ENCODE results near the gene TEDC2. TPM values are rescaled to one million over a fixed set of nuclear protein-coding genes. Genes with fewer than 3 reads are reported as not detected.

The TEDC2 gene
- polyA plus RNA-seq, 2 of the 4 experiments (the other 2 are of a cell fraction) = 9.5 to 22.6 TPM

DNA sequence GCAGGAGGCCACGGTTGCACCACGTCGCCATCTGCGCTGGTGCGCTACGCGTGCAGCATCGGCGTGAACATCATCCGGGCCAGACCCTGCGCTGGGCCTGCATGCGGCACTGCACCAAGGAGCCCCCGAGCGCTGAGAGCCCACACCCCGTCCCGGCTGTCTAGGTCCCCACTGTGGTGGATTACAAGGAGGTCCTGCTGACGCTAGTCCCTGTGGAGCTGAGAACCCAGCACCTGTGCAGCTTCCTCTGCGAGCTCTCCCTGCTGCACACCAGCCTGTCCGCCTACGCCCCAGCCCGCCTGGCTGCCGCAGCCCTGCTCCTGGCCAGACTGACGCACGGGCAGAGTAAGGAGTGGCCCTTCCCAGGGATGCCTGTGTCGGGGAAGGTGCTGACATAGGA lies 10.8 kb upstream of the TEDC2 start:
- POLR2A ChIA-PET = interaction anchor here (0.6 kb wide), 1 partner anchor 19 kb away, joined by 3 read pairs; no protein-coding TSS in a partner anchor
- Histone ChIP-seq H3K27ac (no peak overlapping the region), H3K4me2 (no peak overlapping the region), H3K4me3 (no peak overlapping the region), H3K9me3 (no peaks in the 10 kb centered on the region), H3K4me1 (peaks cover 4% of the 10 kb centered on the region; the same call in 1 of the 3 replicates)
- FAIRE-seq (no peak), ATAC-seq (no peak), DNase-seq (ENCODE audit: low read depth in 1 of 2, low spot score in 1 of 2) (no peak)
- 94% methylated on average over 19 of the region's 25 CpGs for WGBS (ENCODE audit: missing lambda C conversion rate)
- TF ChIP-seq BHLHE40 (IDR thresholded peaks at IDR 0.05; ENCODE audit: low read depth, low read length) (no peak), HEYL (CRISPR knock-in tag; IDR thresholded peaks at IDR 0.05) (no peak), MAFK (IDR thresholded peaks at IDR 0.05; ENCODE audit: partially characterized antibody) (no peak), RAD21 (conservative IDR thresholded peaks at IDR 0.05 in 1 of 2, IDR thresholded peaks at IDR 0.05 in 1 of 2) (no peak)
- CTCF ChIA-PET = interaction anchor here (0.6 to 1.2 kb wide), 3 partner anchors 26 to 261 kb away, joined by 3 to 4 read pairs (median 4); partner anchors contain the start of gene ABCA3

GRCh38 chr16:2450535-2450934 lies 9.4 kb upstream of the TEDC2 start:
- no peak overlapping the region for H3K4me3 ChIP-seq
- ChIA-PET CTCF (interaction anchor here (0.6 to 1.4 kb wide), 5 partner anchors 11 to 425 kb away, joined by 3 to 4 read pairs (median 3); no protein-coding TSS in a partner anchor), POLR2A (no interaction called here)
- 93% methylated on average over 6 of the region's 8 CpGs for WGBS (ENCODE audit: missing lambda C conversion rate)
- DNase-seq (ENCODE audit: low read depth in 1 of 2, low spot score in 1 of 2) = no peak
- ATAC-seq = no peak
- no peaks in the 10 kb centered on the region for H3K9me3 ChIP-seq
- H3K4me1 ChIP-seq = peaks cover 4% of the 10 kb centered on the region; the same call in 1 of the 3 replicates
- H3K27ac ChIP-seq = no peak overlapping the region
- no peak overlapping the region for H3K4me2 ChIP-seq
- no peak for FAIRE-seq
- TF ChIP-seq HOXA7 (CRISPR knock-in tag; IDR thresholded peaks at IDR 0.05) (no peak), HDAC2 (IDR thresholded peaks at IDR 0.05) (no peak), HEYL (CRISPR knock-in tag; IDR thresholded peaks at IDR 0.05) (no peak), CEBPB (IDR thresholded peaks at IDR 0.05) (no peak), NPAS2 (CRISPR knock-in tag; IDR thresholded peaks at IDR 0.05; ENCODE audit: borderline replicate concordance) (no peak), PHF8 (IDR thresholded peaks at IDR 0.05; ENCODE audit: borderline replicate concordance, low read depth) (no peak), ZFP36 (IDR thresholded peaks at IDR 0.05; ENCODE audit: borderline replicate concordance, partially characterized antibody) (no peak), CTCF (IDR thresholded peaks at IDR 0.05) (no peak), HOXB13 (CRISPR knock-in tag; IDR thresholded peaks at IDR 0.05; ENCODE audit: low read depth) (no peak), SREBF2 (IDR thresholded peaks at IDR 0.05) (no peak), REST (IDR thresholded peaks at IDR 0.05) (no peak), RCOR1 (IDR thresholded peaks at IDR 0.05; ENCODE audit: low read depth, low read length) (no peak), FOSL2 (IDR thresholded peaks at IDR 0.05) (no peak), FOSL2 (CRISPR knock-in tag; IDR thresholded peaks at IDR 0.05) (no peak)

- no peak for ATAC-seq
- POLR2A ChIA-PET = no interaction called here
- no peak for FAIRE-seq
- Histone ChIP-seq H3K4me1 (peaks cover 4% of the 10 kb centered on the region; the same call in 1 of the 3 replicates), H3K4me3 (no peak overlapping the region), H3K27ac (no peak overlapping the region), H3K4me2 (no peak overlapping the region), H3K9me3 (no peaks in the 10 kb centered on the region)
- 96% methylated on average over 18 of the region's 19 CpGs for WGBS (ENCODE audit: missing lambda C conversion rate)
- DNase-seq (ENCODE audit: low read depth in 1 of 2, low spot score in 1 of 2) = no peak
- CTCF ChIA-PET = interaction anchor here (0.6 to 1.4 kb wide), 3 partner anchors 11 to 426 kb away, joined by 3 to 4 read pairs (median 3); no protein-coding TSS in a partner anchor
- TF ChIP-seq JUNB (IDR thresholded peaks at IDR 0.05) (no peak), ZC3H11A (IDR thresholded peaks at IDR 0.05) (no peak), SREBF2 (IDR thresholded peaks at IDR 0.05) (no peak), TFCP2L1 (CRISPR knock-in tag; IDR thresholded peaks at IDR 0.05) (no peak), HOXB5 (CRISPR knock-in tag; IDR thresholded peaks at IDR 0.05) (no peak), EP300 (IDR thresholded peaks at IDR 0.05) (no peak), EHMT2 (IDR thresholded peaks at IDR 0.05; ENCODE audit: low read depth) (no peak), BHLHE40 (IDR thresholded peaks at IDR 0.05; ENCODE audit: low read depth, low read length) (no peak), EHF (CRISPR knock-in tag; IDR thresholded peaks at IDR 0.05) (no peak), JUN (IDR thresholded peaks at IDR 0.05) (no peak), TP53 (CRISPR knock-in tag; IDR thresholded peaks at IDR 0.05) (no peak), SMC3 (IDR thresholded peaks at IDR 0.05) (no peak), CHD4 (IDR thresholded peaks at IDR 0.05; ENCODE audit: borderline replicate concordance) (no peak), KDM1A (IDR thresholded peaks at IDR 0.05; ENCODE audit: low read depth) (no peak), POLR2A (IDR thresholded peaks at IDR 0.05; ENCODE audit: low read length) (no peak)
- TF ChIP-seq, protein P1, sequence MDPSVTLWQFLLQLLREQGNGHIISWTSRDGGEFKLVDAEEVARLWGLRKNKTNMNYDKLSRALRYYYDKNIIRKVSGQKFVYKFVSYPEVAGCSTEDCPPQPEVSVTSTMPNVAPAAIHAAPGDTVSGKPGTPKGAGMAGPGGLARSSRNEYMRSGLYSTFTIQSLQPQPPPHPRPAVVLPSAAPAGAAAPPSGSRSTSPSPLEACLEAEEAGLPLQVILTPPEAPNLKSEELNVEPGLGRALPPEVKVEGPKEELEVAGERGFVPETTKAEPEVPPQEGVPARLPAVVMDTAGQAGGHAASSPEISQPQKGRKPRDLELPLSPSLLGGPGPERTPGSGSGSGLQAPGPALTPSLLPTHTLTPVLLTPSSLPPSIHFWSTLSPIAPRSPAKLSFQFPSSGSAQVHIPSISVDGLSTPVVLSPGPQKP (IDR thresholded peaks at IDR 0.05; ENCODE audit: low read depth, low read length) = no peak
These were observed 8.9 kb upstream of the TEDC2 start for GRCh38 chr16:2450975-2451381.
